GM18526 (cell line): ENCODE data around the gene OTUD4.
A peak's percentile ranks its signal among the peaks of the same experiment; 100 is the strongest.

Experiments used
- POLR2A ChIP-seq: IDR thresholded peaks from 3 replicates; pipeline ENCODE4 v1.6.1; 2011; ENCODE audit not compliant: insufficient read length; ENCODE audit errors: extremely low read depth

The OTUD4 gene

GRCh38 chr4:145183023-145183422 lies 2.6 kb upstream of the OTUD4 start:
- TF ChIP-seq POLR2A = no peak

- TF ChIP-seq POLR2A = no peak
Observed at GRCh38 chr4:145182222-145182621, 1.8 kb upstream of the OTUD4 start.

GRCh38 chr4:145181091-145181501 lies 707 bp upstream of the OTUD4 start:
- TF ChIP-seq POLR2A = no peak

- peak; percentile 7 for TF ChIP-seq POLR2A
Observed at GRCh38 chr4:145179861-145180297, 510 bp downstream of the OTUD4 start.

- peak; percentile 60 for TF ChIP-seq POLR2A
Observed at GRCh38 chr4:145179281-145179860, 1.0 kb downstream of the OTUD4 start.

- no peak for TF ChIP-seq POLR2A
Observed at GRCh38 chr4:145178740-145179280, 1.6 kb downstream of the OTUD4 start.

- no peak for TF ChIP-seq POLR2A
Observed at GRCh38 chr4:145177906-145178538, 2.4 kb downstream of the OTUD4 start.

- TF ChIP-seq POLR2A = no peak
Observed at GRCh38 chr4:145177511-145177905, 2.9 kb downstream of the OTUD4 start.

- no peak for TF ChIP-seq POLR2A
Observed at GRCh38 chr4:145176641-145177432, 3.6 kb downstream of the OTUD4 start.

GRCh38 chr4:145171911-145172310 lies 8.5 kb downstream of the OTUD4 start:
- TF ChIP-seq POLR2A = no peak

GRCh38 chr4:145170223-145170622 lies 10.2 kb downstream of the OTUD4 start:
- TF ChIP-seq POLR2A = no peak

- no peak for TF ChIP-seq POLR2A
Observed at GRCh38 chr4:145168581-145169187, 11.7 kb downstream of the OTUD4 start.

- TF ChIP-seq POLR2A = no peak
Observed at GRCh38 chr4:145167887-145168286, 12.5 kb downstream of the OTUD4 start.

- no peak for TF ChIP-seq POLR2A
Observed at GRCh38 chr4:145161549-145161948, 18.8 kb downstream of the OTUD4 start.

GRCh38 chr4:145156986-145157385 lies 23.4 kb downstream of the OTUD4 start:
- no peak for TF ChIP-seq POLR2A
